ENCODE results near the gene AGBL4.

GRCh38 chr1:48999321-48999720 is 1024.4 kb downstream of the AGBL4 start:
- TF ChIP-seq CTCF (IDR thresholded peaks at IDR 0.05), result no peak
- TF ChIP-seq POLR2A (IDR thresholded peaks at IDR 0.05), result no peak
- no peak for TF ChIP-seq EP300 (IDR thresholded peaks at IDR 0.05)
